ENCODE results near the gene HOXA7. TPM values are rescaled to one million over a fixed set of nuclear protein-coding genes. Genes with fewer than 3 reads are reported as not detected.

Gene HOXA7
- total RNA-seq, 1 experiment from 2014 or later, result 0.56 TPM

DNA sequence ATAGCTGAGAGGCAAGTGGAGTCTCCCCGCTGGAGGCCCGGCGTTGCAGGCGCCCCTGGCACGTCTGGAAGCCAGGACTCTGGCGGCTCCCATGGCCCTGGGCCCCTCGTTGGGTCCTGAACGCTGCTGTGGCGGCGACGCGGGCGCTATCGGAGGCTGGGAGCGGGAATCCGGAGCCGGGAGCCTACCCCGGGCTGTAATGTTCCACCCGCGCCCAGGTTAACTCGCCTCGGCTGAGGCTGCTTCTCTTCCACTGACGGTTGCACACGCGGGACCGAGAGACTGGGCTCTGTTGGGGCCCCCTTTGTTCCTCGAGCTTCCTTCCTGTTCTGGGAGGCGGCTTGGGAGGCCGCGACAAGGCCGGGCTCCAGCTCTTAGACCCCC, 11.7 kb downstream of the HOXA7 start:
- POLR2A ChIA-PET (ENCODE audit: low non-redundant PET), result no interaction called here
- no peak for DNase-seq (ENCODE audit: low spot score)
- no TSS peak for BruUV-seq (replicated peaks)
- H3K36me3 ChIP-seq (ENCODE audit: insufficient read depth, low read length, poor library complexity, severe bottlenecking), result no peaks in the 10 kb centered on the region
- no peak overlapping the region for H3K4me3 ChIP-seq (ENCODE audit: low read depth, low read length, poor library complexity, severe bottlenecking)
- no peak overlapping the region for H3K27ac ChIP-seq (ENCODE audit: low read depth, low read length, poor library complexity, severe bottlenecking)
- peaks cover 14% of the 10 kb centered on the region for H3K4me1 ChIP-seq (ENCODE audit: insufficient read depth, low read length, poor library complexity, severe bottlenecking)
- intact Hi-C loops (cut with micrococcal nuclease; ENCODE audit: unreplicated experiment), result loop anchor here (5.0 kb wide), 1 partner anchor 1272 kb away; no protein-coding TSS in a partner anchor
- H3K27me3 ChIP-seq (replicated peaks; ENCODE audit: insufficient read depth, low read depth, low read length, poor library complexity), result peaks cover 100% of the 10 kb centered on the region
- CTCF ChIA-PET, result interaction anchor here (1.6 kb wide), 1 partner anchor 16 kb away, joined by 5 read pairs; no protein-coding TSS in a partner anchor
- H3K9me3 ChIP-seq (ENCODE audit: low read depth, low read length, poor library complexity, severe bottlenecking), result no peaks in the 10 kb centered on the region
- TF ChIP-seq, protein P1, sequence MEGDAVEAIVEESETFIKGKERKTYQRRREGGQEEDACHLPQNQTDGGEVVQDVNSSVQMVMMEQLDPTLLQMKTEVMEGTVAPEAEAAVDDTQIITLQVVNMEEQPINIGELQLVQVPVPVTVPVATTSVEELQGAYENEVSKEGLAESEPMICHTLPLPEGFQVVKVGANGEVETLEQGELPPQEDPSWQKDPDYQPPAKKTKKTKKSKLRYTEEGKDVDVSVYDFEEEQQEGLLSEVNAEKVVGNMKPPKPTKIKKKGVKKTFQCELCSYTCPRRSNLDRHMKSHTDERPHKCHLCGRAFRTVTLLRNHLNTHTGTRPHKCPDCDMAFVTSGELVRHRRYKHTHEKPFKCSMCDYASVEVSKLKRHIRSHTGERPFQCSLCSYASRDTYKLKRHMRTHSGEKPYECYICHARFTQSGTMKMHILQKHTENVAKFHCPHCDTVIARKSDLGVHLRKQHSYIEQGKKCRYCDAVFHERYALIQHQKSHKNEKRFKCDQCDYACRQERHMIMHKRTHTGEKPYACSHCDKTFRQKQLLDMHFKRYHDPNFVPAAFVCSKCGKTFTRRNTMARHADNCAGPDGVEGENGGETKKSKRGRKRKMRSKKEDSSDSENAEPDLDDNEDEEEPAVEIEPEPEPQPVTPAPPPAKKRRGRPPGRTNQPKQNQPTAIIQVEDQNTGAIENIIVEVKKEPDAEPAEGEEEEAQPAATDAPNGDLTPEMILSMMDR (conservative IDR thresholded peaks at IDR 0.05; ENCODE audit: low read depth, low read length), result no peak
- TF ChIP-seq EZH2 (IDR thresholded peaks at IDR 0.05; ENCODE audit: borderline replicate concordance, low read depth, low read length, poor library complexity, severe bottlenecking), result no peak

- intact Hi-C loops (cut with micrococcal nuclease; ENCODE audit: unreplicated experiment), result loop anchor here (5.0 kb wide), 1 partner anchor 1272 kb away; no protein-coding TSS in a partner anchor
- no peak for DNase-seq (ENCODE audit: low spot score)
- no TSS peak for BruUV-seq (replicated peaks)
- ChIA-PET POLR2A (ENCODE audit: low non-redundant PET) (no interaction called here), CTCF (interaction anchor here (1.6 kb wide), 1 partner anchor 17 kb away, joined by 5 read pairs; no protein-coding TSS in a partner anchor)
- peaks cover 100% of the 10 kb centered on the region for H3K27me3 ChIP-seq (replicated peaks; ENCODE audit: insufficient read depth, low read depth, low read length, poor library complexity)
- peaks cover 18% of the 10 kb centered on the region for H3K4me1 ChIP-seq (ENCODE audit: insufficient read depth, low read length, poor library complexity, severe bottlenecking)
- peak overlapping the region; percentile 30 for H3K4me3 ChIP-seq (ENCODE audit: low read depth, low read length, poor library complexity, severe bottlenecking)
- no peak for TF ChIP-seq EZH2 (IDR thresholded peaks at IDR 0.05; ENCODE audit: borderline replicate concordance, low read depth, low read length, poor library complexity, severe bottlenecking)
- TF ChIP-seq, protein P1 (conservative IDR thresholded peaks at IDR 0.05; ENCODE audit: low read depth, low read length), result 0 out of 2 replicates have a peak, but pooled peaks have one; percentile 3
- no peaks in the 10 kb centered on the region for H3K36me3 ChIP-seq (ENCODE audit: insufficient read depth, low read length, poor library complexity, severe bottlenecking)
- H3K27ac ChIP-seq (ENCODE audit: low read depth, low read length, poor library complexity, severe bottlenecking), result no peak overlapping the region
- no peaks in the 10 kb centered on the region for H3K9me3 ChIP-seq (ENCODE audit: low read depth, low read length, poor library complexity, severe bottlenecking)
These were observed 12.3 kb downstream of the HOXA7 start for GRCh38 chr7:27143950-27144780.

DNA sequence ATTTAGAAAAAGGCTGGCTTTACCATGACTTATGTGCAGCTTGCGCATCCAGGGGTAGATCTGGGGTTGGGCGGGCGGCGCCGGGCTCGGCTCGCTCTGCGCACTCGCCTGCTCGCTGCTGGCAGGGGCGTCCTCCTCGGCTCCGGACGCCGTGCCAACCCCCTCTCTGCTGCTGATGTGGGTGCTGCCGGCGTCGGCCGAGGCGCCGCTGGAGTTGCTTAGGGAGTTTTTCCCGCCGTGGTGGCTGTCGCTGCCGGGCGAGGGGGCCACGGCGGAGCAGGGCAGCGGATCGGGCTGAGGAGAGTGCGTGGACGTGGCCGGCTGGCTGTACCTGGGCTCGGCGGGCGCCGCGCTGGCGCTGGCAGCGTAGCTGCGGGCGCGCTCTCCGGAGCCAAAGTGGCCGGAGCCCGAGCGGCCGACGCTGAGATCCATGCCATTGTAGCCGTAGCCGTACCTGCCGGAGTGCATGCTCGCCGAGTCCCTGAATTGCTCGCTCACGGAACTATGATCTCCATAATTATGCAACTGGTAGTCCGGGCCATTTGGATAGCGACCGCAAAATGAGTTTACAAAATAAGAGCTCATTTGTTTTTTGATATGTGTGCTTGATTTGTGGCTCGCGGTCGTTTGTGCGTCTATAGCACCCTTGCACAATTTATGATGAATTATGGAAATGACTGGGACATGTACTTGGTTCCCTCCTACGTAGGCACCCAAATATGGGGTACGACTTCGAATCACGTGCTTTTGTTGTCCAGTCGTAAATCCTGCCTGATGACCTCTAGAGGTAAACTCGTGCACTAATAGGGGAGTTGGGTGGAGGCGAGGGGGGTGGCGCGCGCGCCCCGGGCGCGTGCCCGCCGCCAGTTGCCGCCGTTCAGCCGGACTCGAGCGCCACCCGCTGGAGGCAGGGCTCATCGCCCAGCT, 13.2 kb downstream of the HOXA7 start, which contains the start of gene HOXA5:
TSS of gene HOXA5 (minus strand) at position 659 of the 927 bp plus-strand sequence. CDS start at position 585, 74 bp downstream.
- Histone ChIP-seq H3K27me3 (replicated peaks; ENCODE audit: insufficient read depth, low read depth, low read length, poor library complexity) (peaks cover 100% of the 10 kb centered on the region), H3K4me3 (ENCODE audit: low read depth, low read length, poor library complexity, severe bottlenecking) (peak within 1 kb of the TSS; percentile 30), H3K36me3 (ENCODE audit: insufficient read depth, low read length, poor library complexity, severe bottlenecking) (no peaks in the 10 kb centered on the region), H3K4me1 (ENCODE audit: insufficient read depth, low read length, poor library complexity, severe bottlenecking) (peaks cover 16% of the 10 kb centered on the region), H3K9me3 (ENCODE audit: low read depth, low read length, poor library complexity, severe bottlenecking) (no peaks in the 10 kb centered on the region), H3K27ac (ENCODE audit: low read depth, low read length, poor library complexity, severe bottlenecking) (no peak within 1 kb of the TSS)
- ChIA-PET POLR2A (ENCODE audit: low non-redundant PET) (no interaction called here), CTCF (interaction anchor here (1.6 kb wide), 1 partner anchor 18 kb away, joined by 5 read pairs; no protein-coding TSS in a partner anchor)
- TF ChIP-seq, protein P1 (conservative IDR thresholded peaks at IDR 0.05; ENCODE audit: low read depth, low read length), result peak; percentile 72
- TF ChIP-seq EZH2 (IDR thresholded peaks at IDR 0.05; ENCODE audit: borderline replicate concordance, low read depth, low read length, poor library complexity, severe bottlenecking), result peak; percentile 72
- peak; percentile 44 for DNase-seq (ENCODE audit: low spot score)
- intact Hi-C loops (cut with micrococcal nuclease; ENCODE audit: unreplicated experiment), result loop anchor here (5.0 kb wide), 1 partner anchor 1271 kb away; no protein-coding TSS in a partner anchor
- BruUV-seq (replicated peaks), result no TSS peak

Measured in A673 (cell line).